Neural crest cell (in vitro differentiated cells): ENCODE results near the gene PSMD3. TPM values are rescaled to one million over a fixed set of nuclear protein-coding genes. Genes with fewer than 3 reads are reported as not detected.
"Not testable (repeated sequence)": the region's sequence is repeated elsewhere in the genome, so short reads cannot be mapped to it uniquely, and the experiment has no call there.

ENCODE experiments used
- DNase-seq: peaks from one replicate; pipeline ENCODE4 v3.0.0; 2021; ENCODE audit warnings: low read depth, mixed read lengths, low spot score
- H3K27ac Mint-ChIP-seq: one replicate; pipeline ENCODE4 v1.8.0; 2021; ENCODE audit warnings: mild to moderate bottlenecking, mixed read lengths; ENCODE audit not compliant: unreplicated experiment
- H3K27me3 Mint-ChIP-seq: 2 replicates; pipeline ENCODE4 v1.8.0; 2021; ENCODE audit warnings: low read depth, mild to moderate bottlenecking, mixed read lengths
- H3K36me3 Mint-ChIP-seq: 2 replicates; pipeline ENCODE4 v1.8.0; 2021; ENCODE audit warnings: low read depth, mild to moderate bottlenecking, mixed read lengths
- H3K4me1 Mint-ChIP-seq: 2 replicates; pipeline ENCODE4 v1.8.0; 2021; ENCODE audit warnings: mixed read lengths
- H3K4me3 Mint-ChIP-seq: one replicate; pipeline ENCODE4 v1.8.0; 2021; ENCODE audit warnings: mild to moderate bottlenecking, mixed read lengths
- H3K9me3 Mint-ChIP-seq: 2 replicates; pipeline ENCODE4 v1.8.0; 2021; ENCODE audit warnings: mixed read lengths
- CTCF ChIP-seq: fragments of 200-600 bp; sonication (generic); conservative IDR thresholded peaks from 2 replicates; pipeline ENCODE4 v1.5.0; 2021; ENCODE audit warnings: antibody characterized with exemption, mild to moderate bottlenecking
- total RNA-seq: library from RNA; stranded (reverse); gene quantifications from 2 replicates; pipeline ENCODE4 v1.2.1, GENCODE V29; 2021

PSMD3 gene
- total RNA-seq, 1 donor from 2014 or later, result 157 TPM

DNA sequence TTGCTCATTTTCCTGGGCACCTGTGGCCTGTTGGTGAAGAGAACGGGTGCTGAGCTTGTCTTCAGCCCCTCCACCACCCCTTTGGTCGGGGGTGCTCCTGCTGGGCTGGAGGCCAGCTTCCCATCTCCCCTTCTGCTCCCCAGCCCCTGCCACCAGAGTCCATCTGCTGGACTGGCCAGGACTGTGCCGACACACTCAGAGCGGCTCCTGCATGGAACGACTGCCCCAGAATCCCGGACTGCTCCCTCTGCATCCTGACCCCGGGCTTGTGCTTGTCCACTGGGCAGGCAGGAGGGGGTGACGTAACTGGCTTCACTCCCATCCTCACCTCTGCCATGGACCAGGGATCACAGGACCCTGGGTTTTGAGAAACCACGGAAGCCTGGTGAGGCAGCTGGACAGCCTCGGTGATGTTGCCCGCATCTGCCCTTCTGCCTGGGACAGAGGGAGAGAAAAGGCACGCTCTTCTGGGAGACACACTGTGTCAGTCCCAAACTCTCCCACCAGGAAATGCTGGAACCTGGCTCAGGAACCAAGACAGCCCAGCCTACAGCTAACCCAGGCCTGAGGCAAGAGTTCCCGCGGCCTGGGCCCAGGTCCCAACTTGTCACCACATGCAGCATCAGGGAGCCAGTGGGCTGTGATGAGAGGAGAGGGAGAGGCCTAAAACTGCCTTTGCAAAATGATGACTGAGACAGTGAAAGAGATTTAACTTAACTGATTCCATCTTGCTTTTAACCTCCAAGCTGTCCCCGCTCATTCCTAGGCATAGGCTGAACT lies 33.9 kb upstream of the PSMD3 start:
- H3K27me3 Mint-ChIP-seq, result peaks cover 4% of the 10 kb centered on the region

GRCh38 chr17:39948489-39948828 lies 32.1 kb upstream of the PSMD3 start:
- H3K4me1 Mint-ChIP-seq, result peaks cover 32% of the 10 kb centered on the region
- H3K36me3 Mint-ChIP-seq, H3K27ac Mint-ChIP-seq, H3K4me3 Mint-ChIP-seq, DNase-seq, H3K9me3 Mint-ChIP-seq, H3K27me3 Mint-ChIP-seq: not testable (repeated sequence)

More for the DNA sequence above, 33.9 kb upstream of the PSMD3 start:
- no peaks in the 10 kb centered on the region for H3K9me3 Mint-ChIP-seq
- H3K27ac Mint-ChIP-seq, result peak overlapping the region; percentile 35
- no peak overlapping the region for H3K4me3 Mint-ChIP-seq
- no peaks in the 10 kb centered on the region for H3K36me3 Mint-ChIP-seq
- no peak for DNase-seq
- no peak for TF ChIP-seq CTCF
- H3K4me1 Mint-ChIP-seq, result peaks cover 24% of the 10 kb centered on the region

GRCh38 chr17:39949028-39949427 lies 31.6 kb upstream of the PSMD3 start:
- no peak for DNase-seq
- H3K27me3 Mint-ChIP-seq, result no peaks in the 10 kb centered on the region
- H3K27ac Mint-ChIP-seq, result peak overlapping the region; percentile 8
- TF ChIP-seq CTCF, result no peak
- no peaks in the 10 kb centered on the region for H3K9me3 Mint-ChIP-seq
- H3K4me1 Mint-ChIP-seq, result peaks cover 35% of the 10 kb centered on the region
- peak overlapping the region; percentile 15 for H3K4me3 Mint-ChIP-seq
- no peaks in the 10 kb centered on the region for H3K36me3 Mint-ChIP-seq

GRCh38 chr17:39950871-39951348 lies 29.7 kb upstream of the PSMD3 start:
- Mint-ChIP-seq H3K9me3 (no peaks in the 10 kb centered on the region), H3K27ac (no peak overlapping the region), H3K36me3 (no peaks in the 10 kb centered on the region), H3K4me1 (peaks cover 35% of the 10 kb centered on the region), H3K4me3 (no peak overlapping the region), H3K27me3 (no peaks in the 10 kb centered on the region)
- DNase-seq, result no peak
- no peak for TF ChIP-seq CTCF

DNA sequence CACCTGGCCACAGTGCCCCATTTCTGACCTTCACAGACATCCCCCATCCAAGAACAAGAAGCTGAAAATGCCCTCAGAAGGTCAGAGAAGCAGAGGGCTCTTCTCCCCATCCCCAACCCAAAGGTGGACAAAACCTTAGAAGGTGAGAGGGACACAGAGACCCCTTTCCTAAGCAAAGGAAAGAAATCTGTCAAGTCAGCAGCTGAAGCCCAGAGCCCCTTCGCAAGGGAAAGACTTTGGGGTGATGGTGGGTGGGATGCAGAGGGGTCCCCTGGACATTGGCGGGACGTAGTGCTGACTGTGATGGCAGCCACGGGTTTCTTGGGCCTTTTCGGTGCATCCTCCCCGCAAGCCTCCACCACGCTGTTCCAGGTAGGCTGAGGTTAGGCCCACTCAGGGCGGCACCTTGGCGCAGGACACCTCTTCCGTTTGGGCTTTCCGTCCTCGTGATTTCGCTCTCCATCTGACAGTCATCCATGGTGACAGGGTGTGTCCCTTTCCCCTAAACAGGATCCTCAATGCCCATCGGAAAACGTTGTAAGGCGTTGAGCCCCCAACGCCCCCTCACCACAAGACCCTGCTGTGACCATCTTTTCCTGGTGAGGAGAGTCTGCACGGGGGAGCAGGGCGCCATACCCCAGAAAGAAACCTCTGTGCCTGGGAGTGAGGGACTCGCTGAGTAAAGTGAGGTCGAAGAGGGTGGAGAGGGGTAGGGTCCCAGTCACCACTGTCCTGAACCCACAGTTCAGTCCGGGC lies 28.5 kb upstream of the PSMD3 start:
- H3K36me3 Mint-ChIP-seq, result no peaks in the 10 kb centered on the region
- no peaks in the 10 kb centered on the region for H3K27me3 Mint-ChIP-seq
- H3K4me1 Mint-ChIP-seq, result peaks cover 35% of the 10 kb centered on the region
- H3K4me3 Mint-ChIP-seq, result no peak overlapping the region
- DNase-seq, result no peak
- H3K27ac Mint-ChIP-seq, result no peak overlapping the region
- TF ChIP-seq CTCF, result no peak
- no peaks in the 10 kb centered on the region for H3K9me3 Mint-ChIP-seq
